ENCODE results near the gene PLCB3.
"Not testable (repeated sequence)": the region's sequence is repeated elsewhere in the genome, so short reads cannot be mapped to it uniquely, and the experiment has no call there.

Gene PLCB3

DNA sequence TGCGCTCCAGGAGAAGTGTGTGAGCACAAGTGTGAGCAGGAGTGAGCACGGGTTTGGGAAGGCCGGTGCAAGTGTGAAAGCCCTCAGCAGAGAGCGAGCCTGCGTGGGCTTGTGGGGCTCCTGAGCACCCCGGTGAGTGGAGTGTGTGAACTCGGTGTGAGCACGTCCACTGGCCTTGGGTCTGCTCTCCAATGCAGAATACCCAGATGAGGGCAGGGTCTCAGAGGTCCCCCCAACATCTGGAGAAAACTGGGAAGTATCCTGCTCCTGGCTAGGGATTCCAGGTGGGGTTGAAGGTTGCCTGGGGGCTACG, 55.2 kb downstream of the PLCB3 start:
- no peak for DNase-seq

- no peak for DNase-seq
Measured at GRCh38 chr11:64306876-64307622, 55.7 kb downstream of the PLCB3 start.

DNA sequence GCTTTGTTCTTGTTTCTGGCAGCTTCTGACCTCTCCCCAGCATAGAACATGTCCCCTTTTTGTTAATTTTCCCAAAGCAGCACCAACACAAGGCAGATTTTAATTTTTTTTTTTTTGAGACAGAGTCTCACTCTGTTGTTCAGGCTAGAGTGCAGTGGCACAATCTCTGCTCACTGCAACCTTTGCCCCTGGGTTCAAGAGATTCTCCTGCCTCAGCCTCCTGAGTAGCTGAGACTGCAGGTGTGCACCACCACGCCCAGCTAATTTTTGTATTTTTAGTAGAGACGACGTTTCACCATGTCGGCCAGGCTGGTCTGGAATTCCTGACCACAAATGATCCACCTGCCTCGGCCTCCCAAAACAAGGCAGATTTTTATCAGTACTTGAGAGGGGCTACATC, 56.5 kb downstream of the PLCB3 start:
- not testable (repeated sequence) for DNase-seq

- DNase-seq = no peak
Measured at GRCh38 chr11:64312947-64313346, 61.6 kb downstream of the PLCB3 start.

GRCh38 chr11:64313491-64314145, 62.3 kb downstream of the PLCB3 start:
- peak; percentile 79 for DNase-seq

DNA sequence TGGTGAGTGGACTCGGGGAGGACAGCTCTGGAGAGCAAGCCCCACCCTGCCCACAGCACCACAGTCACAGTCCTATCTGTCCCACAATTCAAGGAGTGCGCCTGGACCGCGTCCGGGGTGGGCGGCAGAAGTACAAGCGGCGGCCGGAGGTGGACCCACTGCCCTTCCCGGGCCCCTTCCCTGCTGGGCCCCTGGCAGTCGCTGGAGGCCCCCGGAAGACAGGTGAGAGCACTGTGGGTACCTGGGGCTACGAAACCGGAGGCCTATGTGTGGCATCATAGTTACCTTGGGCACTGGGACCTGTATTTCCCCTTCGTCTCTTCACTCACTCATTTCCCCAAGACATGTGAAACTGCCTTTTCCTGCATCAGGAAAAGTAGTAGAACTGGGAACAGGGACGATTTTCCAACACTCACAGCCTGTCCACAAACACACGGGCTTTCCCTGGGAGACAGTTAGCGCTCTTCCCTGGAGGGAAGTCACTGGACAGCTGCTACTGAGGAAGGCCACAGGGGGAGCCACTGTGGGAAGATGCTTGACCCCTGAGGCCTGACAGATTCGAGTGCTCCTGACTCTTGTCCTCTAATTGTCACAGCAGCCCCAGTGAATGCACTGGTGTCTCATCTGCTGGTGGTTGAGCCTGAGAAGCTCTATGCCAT, 62.9 kb downstream of the PLCB3 start:
- DNase-seq = no peak

DNA sequence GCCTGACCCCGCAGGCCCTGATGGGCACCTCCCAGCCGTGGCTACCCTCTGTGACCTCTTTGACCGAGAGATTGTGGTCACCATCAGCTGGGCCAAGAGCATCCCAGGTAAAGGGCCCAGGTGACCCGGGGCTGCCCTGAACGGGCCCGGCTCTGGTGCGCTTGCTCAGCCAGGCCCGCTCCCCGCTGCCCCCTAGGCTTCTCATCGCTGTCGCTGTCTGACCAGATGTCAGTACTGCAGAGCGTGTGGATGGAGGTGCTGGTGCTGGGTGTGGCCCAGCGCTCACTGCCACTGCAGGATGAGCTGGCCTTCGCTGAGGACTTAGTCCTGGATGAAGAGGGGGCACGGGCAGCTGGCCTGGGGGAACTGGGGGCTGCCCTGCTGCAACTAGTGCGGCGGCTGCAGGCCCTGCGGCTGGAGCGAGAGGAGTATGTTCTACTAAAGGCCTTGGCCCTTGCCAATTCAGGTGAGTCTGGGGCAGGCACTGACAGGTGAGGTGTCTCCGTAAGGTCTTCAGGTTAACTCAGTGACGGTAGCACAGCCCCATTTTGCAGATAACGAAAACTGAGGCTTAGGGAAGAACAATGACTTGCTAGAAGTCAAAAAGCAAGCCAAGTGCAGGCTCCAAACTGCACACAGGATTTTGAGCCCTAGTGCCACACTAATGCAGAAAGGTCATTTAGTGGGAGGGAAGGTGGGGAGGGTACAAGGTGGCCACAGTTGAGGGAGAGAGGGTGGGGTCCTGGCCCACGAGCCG, 63.7 kb downstream of the PLCB3 start:
- DNase-seq = no peak

DNA sequence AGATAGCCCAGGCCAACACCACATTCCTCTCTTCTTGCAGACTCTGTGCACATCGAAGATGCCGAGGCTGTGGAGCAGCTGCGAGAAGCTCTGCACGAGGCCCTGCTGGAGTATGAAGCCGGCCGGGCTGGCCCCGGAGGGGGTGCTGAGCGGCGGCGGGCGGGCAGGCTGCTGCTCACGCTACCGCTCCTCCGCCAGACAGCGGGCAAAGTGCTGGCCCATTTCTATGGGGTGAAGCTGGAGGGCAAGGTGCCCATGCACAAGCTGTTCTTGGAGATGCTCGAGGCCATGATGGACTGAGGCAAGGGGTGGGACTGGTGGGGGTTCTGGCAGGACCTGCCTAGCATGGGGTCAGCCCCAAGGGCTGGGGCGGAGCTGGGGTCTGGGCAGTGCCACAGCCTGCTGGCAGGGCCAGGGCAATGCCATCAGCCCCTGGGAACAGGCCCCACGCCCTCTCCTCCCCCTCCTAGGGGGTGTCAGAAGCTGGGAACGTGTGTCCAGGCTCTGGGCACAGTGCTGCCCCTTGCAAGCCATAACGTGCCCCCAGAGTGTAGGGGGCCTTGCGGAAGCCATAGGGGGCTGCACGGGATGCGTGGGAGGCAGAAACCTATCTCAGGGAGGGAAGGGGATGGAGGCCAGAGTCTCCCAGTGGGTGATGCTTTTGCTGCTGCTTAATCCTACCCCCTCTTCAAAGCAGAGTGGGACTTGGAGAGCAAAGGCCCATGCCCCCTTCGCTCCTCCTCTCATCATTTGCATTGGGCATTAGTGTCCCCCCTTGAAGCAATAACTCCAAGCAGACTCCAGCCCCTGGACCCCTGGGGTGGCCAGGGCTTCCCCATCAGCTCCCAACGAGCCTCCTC, 64.6 kb downstream of the PLCB3 start:
- DNase-seq = not testable (repeated sequence)

DNA sequence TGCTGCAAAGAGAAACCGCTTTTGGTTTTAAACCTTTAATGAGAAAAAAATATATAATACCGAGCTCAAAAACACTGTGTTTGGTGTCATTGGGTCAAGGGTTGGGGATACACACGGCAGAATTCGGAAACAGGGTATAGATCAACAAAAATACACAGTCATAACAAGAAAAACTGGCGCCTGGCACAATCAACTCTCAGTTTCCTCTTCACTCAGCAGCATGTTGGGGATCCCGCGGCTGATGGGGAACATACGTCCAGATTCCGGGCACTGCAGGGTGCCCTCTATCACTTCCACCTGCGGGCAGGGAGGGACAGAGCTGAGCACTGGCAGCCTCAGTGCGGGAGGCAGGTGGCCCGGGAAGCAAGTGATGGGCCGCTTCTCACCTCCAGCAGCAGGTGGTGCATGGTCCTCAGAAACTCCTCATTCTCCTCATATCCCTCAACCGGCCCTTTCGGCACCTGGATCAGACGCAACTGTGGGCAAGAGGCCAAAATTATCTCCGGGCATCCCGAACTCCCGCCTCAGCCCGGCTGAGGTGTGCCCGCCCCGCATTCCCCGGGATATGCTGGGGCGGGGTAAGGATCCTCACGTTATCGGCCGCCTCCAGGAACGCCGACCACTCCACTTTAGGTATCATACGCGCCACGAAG, 65.5 kb downstream of the PLCB3 start:
- DNase-seq = peak; percentile 48

DNA sequence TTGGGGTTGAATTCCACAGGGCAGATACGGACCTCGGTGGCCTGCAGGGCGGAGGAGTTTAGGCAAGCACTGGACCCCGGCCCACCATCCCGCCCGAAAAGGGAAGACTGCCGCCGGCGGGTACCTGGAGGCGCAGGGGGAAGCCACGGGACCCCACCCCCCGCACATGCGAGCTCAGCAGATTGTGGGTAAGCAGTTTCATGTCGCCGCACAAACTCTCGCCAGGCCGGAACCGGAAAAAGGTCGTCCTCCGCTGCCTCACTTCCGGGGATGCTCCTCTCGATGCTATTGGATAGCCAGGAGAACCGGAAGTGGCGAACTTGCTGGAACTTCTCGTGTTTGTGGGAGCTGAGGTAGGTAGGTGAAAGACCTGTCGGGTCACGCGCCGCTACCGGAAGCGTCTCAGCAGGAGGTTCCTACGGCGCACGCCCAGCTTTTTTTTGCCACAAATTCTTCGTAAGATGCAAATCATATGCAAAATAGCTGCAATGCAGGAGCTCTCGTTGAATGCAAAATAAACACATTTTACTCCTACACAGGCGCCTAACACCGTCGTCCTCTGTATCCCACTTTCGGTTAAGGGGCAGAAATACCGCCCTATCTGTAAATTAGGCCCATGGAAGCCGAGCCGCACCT, 66.1 kb downstream of the PLCB3 start, which contains the start of gene TRMT112:
Gene TRMT112 (minus strand): TSS at position 235 of the 636 bp plus-strand sequence. CDS start 33 bp downstream, at position 202.
- peak; percentile 98 for DNase-seq

GRCh38 chr11:64317961-64318765, 66.8 kb downstream of the PLCB3 start, which contains the start of gene PRDX5:
TSS of gene PRDX5 (plus strand) at chr11:64318121. CDS start at chr11:64318216, 95 bp downstream.
- DNase-seq = peak; percentile 97
